T47D (cell line): ENCODE results near the gene MAP2K1.
A peak's percentile ranks its signal among the peaks of the same experiment; 100 is the strongest.
"Not testable (repeated sequence)": the region's sequence is repeated elsewhere in the genome, so short reads cannot be mapped to it uniquely, and the experiment has no call there.

ENCODE experiments used
- DNase-seq, 2 experiments: peaks; one replicate each; pipeline versions ENCODE4 v3.0.0 to v3.0.0-alpha.2; 2011 to 2012; ENCODE audit warnings: low read depth in 1 of 2, low spot score in 1 of 2
- JUND ChIP-seq: IDR thresholded peaks from 2 replicates; pipeline ENCODE4 v1.6.1; 2012; ENCODE audit warnings: low read depth
- in situ Hi-C: cut with HindIII; loops from 2 replicates; pipeline ENCODE4 v1.10.0; 2016; ENCODE audit warnings: low sequenced_read_pairs, low pct_unique_long_range_greater_than_20kb

The MAP2K1 gene

GRCh38 chr15:66387163-66388042 lies 691 bp downstream of the MAP2K1 start:
- in situ Hi-C loops: no loop called here
- no peak for TF ChIP-seq JUND
- DNase-seq: peak; percentile 56 to 74

DNA sequence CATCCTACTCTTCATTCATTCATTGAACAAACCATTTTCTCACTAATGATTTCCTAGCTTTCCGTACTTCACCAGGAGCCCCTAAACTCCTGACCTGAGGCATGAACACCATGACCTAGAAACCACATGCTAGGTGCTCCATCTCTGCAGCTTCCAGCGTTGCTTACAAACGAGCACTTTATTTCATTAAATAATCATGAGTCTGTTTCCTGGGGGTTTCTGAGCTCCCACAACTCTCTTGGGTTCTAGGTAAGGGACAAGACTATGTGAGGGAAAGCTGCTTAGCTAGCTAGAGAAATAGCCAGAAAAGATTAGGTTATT lies 1.3 kb downstream of the MAP2K1 start:
- no peak for DNase-seq
- in situ Hi-C loops: no loop called here
- TF ChIP-seq JUND: no peak

- in situ Hi-C loops: no loop called here
- TF ChIP-seq JUND: no peak
- DNase-seq: no peak
Observed at GRCh38 chr15:66388576-66388975, 1.9 kb downstream of the MAP2K1 start.

- no peak for TF ChIP-seq JUND
- in situ Hi-C loops: no loop called here
- DNase-seq: no peak
Observed at GRCh38 chr15:66389098-66389858, 2.6 kb downstream of the MAP2K1 start.

GRCh38 chr15:66389859-66390381 lies 3.2 kb downstream of the MAP2K1 start:
- no peak for DNase-seq
- in situ Hi-C loops: no loop called here
- TF ChIP-seq JUND: no peak

GRCh38 chr15:66390678-66391077 lies 4.0 kb downstream of the MAP2K1 start:
- no peak for DNase-seq
- no peak for TF ChIP-seq JUND
- in situ Hi-C loops: no loop called here

DNA sequence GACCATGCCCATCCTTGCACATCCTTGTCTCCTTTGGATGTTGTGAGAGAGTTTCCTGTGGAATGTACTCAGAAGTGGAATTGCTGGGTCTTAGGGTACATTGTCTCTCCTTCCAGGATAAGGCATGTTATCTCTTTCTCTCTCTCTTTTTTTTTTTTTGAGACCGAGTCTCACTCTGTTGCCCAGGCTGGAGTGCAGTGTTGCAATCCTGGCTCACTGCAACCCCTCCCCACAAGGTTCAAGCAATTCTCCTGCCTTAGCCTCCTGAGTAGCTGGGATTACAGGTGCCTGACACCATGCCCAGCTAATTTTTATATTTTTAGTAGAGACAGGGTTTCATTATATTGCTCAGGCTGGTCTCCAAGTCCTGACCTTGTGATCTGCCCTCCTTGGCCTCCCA lies 6.3 kb downstream of the MAP2K1 start:
- DNase-seq, in situ Hi-C loops: not testable (repeated sequence)

DNA sequence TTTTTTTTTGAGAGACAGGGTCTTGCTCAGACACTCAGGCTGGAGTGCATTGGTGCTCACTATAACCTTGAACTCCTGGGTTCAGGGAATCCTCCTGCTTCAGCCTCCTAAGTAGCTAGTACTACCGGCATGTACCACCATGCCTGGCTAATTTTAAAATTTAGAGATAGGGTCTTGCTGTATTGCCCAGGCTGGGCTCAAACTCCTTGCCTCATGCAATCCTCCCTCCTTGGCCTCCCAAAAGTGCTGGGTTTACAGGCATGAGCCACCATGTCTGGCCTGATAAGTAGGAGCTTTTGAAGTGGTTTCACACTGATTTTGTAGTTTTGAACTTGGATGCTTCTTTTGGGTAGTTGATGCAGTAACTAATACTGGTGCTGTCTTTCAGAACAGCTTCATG lies 7.8 kb downstream of the MAP2K1 start:
- in situ Hi-C loops: no loop called here
- TF ChIP-seq JUND: no peak
- DNase-seq: no peak

DNA sequence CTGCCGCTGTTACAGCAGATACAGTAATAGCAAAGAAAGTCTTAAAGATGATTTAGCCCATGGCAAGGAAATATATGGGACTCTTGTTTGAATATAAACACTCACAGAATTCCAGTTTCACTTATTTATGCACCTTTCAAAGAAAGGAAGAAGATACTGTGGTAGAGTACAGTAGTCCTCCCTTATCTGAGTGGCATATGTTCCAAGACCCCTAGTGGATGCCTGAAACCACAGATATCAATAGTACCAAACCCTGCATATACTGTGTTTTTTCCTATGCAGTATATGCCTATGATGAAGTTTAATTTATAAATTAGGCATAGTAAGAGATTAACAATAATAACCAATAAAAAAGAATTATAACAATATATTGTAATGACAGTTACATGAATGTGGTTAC lies 8.2 kb downstream of the MAP2K1 start:
- in situ Hi-C loops: no loop called here
- DNase-seq: no peak
- no peak for TF ChIP-seq JUND

GRCh38 chr15:66399276-66399675 lies 12.6 kb downstream of the MAP2K1 start:
- no peak for TF ChIP-seq JUND
- DNase-seq: no peak
- in situ Hi-C loops: no loop called here

DNA sequence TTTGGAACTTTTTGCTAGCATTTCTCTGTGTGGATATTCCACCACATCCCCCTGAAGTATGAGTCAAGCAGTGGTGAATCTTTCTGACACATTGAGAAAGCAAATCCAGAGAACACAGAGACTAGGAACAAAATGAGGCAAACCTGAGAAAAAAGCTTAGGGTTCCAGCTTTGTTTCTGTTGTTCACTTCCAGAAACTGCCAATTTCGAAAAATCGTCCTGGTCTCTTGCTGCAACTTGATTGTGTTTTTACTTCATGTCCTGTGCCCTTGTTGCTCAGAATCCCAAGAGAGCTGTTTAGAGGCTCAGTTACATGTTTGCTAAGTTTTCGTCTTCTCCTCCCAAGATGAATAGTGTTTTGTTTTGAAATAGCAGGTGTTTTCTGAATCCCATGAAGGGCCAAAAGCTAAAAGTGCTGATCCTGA lies 13.7 kb downstream of the MAP2K1 start:
- in situ Hi-C loops: no loop called here
- no peak for TF ChIP-seq JUND
- no peak for DNase-seq

GRCh38 chr15:66401130-66402021 lies 14.7 kb downstream of the MAP2K1 start:
- DNase-seq: no peak
- in situ Hi-C loops: no loop called here
- TF ChIP-seq JUND: no peak
